ENCODE data around the gene CRIM1.

DNA sequence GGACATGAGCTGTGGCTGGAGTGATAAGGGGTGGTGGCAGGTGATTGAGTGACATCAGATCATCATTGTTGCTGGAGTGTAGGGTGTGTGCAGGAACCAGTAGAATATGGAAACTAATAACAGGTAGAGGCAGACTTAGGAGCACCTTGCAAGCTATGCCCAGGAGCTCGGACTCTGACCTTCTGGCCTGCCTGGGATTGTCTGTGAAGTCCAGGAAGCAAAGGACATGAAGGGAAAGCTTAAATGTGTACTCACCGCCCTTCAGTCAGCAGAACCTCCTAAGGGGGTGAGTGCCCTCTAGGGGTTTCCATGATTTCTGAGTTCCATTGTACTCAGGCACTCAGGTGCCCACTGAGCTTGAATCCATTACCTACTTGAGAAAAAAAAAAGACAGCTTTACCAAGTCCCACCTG lies 104.2 kb downstream of the CRIM1 start:
- no peak for TF ChIP-seq EZH2 (IDR thresholded peaks at IDR 0.05; ENCODE audit: insufficient read depth, poor library complexity, severe bottlenecking)
- no peak for TF ChIP-seq EZH2phosphoT487 (IDR thresholded peaks at IDR 0.05; ENCODE audit: insufficient read depth, low read depth)

Measured in GM23248 (cell line).